Mesenchymal stem cell (in vitro differentiated cells and primary cell): ENCODE measurements around the gene PON2.

Source experiments
- DNase-seq: peaks from one replicate; pipeline ENCODE4 v3.0.0-alpha.2; 2013
- H2AFZ ChIP-seq: one replicate; pipeline ENCODE4 v1.6.1; 2013; ENCODE audit warnings: low read depth, mild to moderate bottlenecking, control low read depth, inconsistent platforms, low read length, moderate library complexity
- H2AK5ac ChIP-seq: 2 replicates; pipeline ENCODE4 v1.6.1; 2013; ENCODE audit warnings: low read length, moderate library complexity, mild to moderate bottlenecking, inconsistent platforms; ENCODE audit not compliant: severe bottlenecking
- H2BK120ac ChIP-seq: one replicate; pipeline ENCODE4 v1.6.1; 2013; ENCODE audit warnings: low read depth, mild to moderate bottlenecking, inconsistent platforms, low read length, moderate library complexity
- H2BK12ac ChIP-seq, 2 experiments: one replicate each; pipeline ENCODE4 v1.6.1; 2013; ENCODE audit warnings: inconsistent platforms in 2 of 2, low read length in 2 of 2, mild to moderate bottlenecking in 2 of 2, moderate library complexity in 2 of 2, control low read depth in 1 of 2
- H2BK15ac ChIP-seq: one replicate; pipeline ENCODE4 v1.6.1; 2013; ENCODE audit warnings: mild to moderate bottlenecking, low read depth, inconsistent platforms; ENCODE audit not compliant: poor library complexity, severe bottlenecking
- H2BK5ac ChIP-seq: 2 replicates; pipeline ENCODE4 v1.6.1; 2013; ENCODE audit warnings: low read depth, mild to moderate bottlenecking, low read length, control low read depth, inconsistent platforms; ENCODE audit not compliant: poor library complexity, severe bottlenecking
- H3K14ac ChIP-seq, 2 experiments: one replicate each; pipeline ENCODE4 v1.6.1; 2013; ENCODE audit warnings: inconsistent platforms in 2 of 2, low read length in 2 of 2, control low read depth in 1 of 2, mild to moderate bottlenecking in 1 of 2, moderate library complexity in 1 of 2
- H3K18ac ChIP-seq, 2 experiments: one replicate each; pipeline ENCODE4 v1.6.1; 2013; ENCODE audit warnings: inconsistent platforms in 2 of 2, low read length in 2 of 2, control low read depth in 1 of 2, low read depth in 1 of 2, mild to moderate bottlenecking in 1 of 2
- H3K23ac ChIP-seq, 2 experiments: one replicate each; pipeline ENCODE4 v1.6.1; 2013; ENCODE audit warnings: inconsistent platforms in 2 of 2, low read length in 2 of 2, mild to moderate bottlenecking in 2 of 2, moderate library complexity in 2 of 2, control low read depth in 1 of 2
- H3K27ac ChIP-seq: 2 replicates; pipeline ENCODE4 v1.5.1; 2013; ENCODE audit warnings: mild to moderate bottlenecking, moderate library complexity, low read length, control low read depth, inconsistent platforms; ENCODE audit not compliant: poor library complexity, severe bottlenecking
- H3K27me3 ChIP-seq, 2 experiments: 2 replicates each; pipeline versions ENCODE4 v1.6.1 to v1.7.0; 2013; ENCODE audit warnings: low read length in 2 of 2, mild to moderate bottlenecking in 2 of 2, moderate library complexity in 2 of 2, control low read depth in 1 of 2, inconsistent platforms in 1 of 2; ENCODE audit not compliant: control insufficient read depth in 1 of 2, insufficient read depth in 1 of 2
- H3K36me3 ChIP-seq, 2 experiments: 2 replicates each; pipeline versions ENCODE4 v1.6.1 to v1.7.0; 2013; ENCODE audit warnings: low read length in 2 of 2, control low read depth in 1 of 2, inconsistent platforms in 1 of 2, low read depth in 1 of 2, mild to moderate bottlenecking in 1 of 2; ENCODE audit not compliant: insufficient read depth in 2 of 2, control insufficient read depth in 1 of 2
- H3K4ac ChIP-seq, 2 experiments: one replicate each; pipeline ENCODE4 v1.6.1; 2013; ENCODE audit warnings: inconsistent platforms in 2 of 2, low read length in 2 of 2, mild to moderate bottlenecking in 2 of 2, moderate library complexity in 2 of 2, control low read depth in 1 of 2, low read depth in 1 of 2
- H3K4me1 ChIP-seq: 2 replicates; pipeline ENCODE4 v1.6.1; 2013; ENCODE audit warnings: low read depth, low read length, control low read depth; ENCODE audit not compliant: control insufficient read depth, insufficient read depth
- H3K4me2 ChIP-seq: 2 replicates; pipeline ENCODE4 v1.6.1; 2013; ENCODE audit warnings: low read length, mild to moderate bottlenecking, inconsistent platforms; ENCODE audit not compliant: poor library complexity, severe bottlenecking
- H3K4me3 ChIP-seq, 2 experiments: 2 replicates each; pipeline versions ENCODE4 v1.5.1 to v1.7.0; 2013; ENCODE audit warnings: low read length in 2 of 2, mild to moderate bottlenecking in 2 of 2, control low read depth in 1 of 2, low read depth in 1 of 2; ENCODE audit not compliant: insufficient read depth in 1 of 2
- H3K79me1 ChIP-seq: replicated peaks from 2 replicates; pipeline ENCODE4 v1.6.1; 2013; ENCODE audit warnings: mild to moderate bottlenecking, control low read depth, low read length, inconsistent platforms; ENCODE audit not compliant: poor library complexity, severe bottlenecking
- H3K9ac ChIP-seq: 2 replicates; pipeline ENCODE4 v1.7.0; 2013; ENCODE audit warnings: mild to moderate bottlenecking, low read length, moderate library complexity
- H3K9me3 ChIP-seq: 2 replicates; pipeline ENCODE4 v1.7.0; 2013; ENCODE audit warnings: mild to moderate bottlenecking, low read length; ENCODE audit not compliant: control insufficient read depth
- H4K8ac ChIP-seq: one replicate; pipeline ENCODE4 v1.6.1; 2013; ENCODE audit warnings: inconsistent platforms, mild to moderate bottlenecking, low read length, moderate library complexity
- H4K91ac ChIP-seq: one replicate; pipeline ENCODE4 v1.6.1; 2013; ENCODE audit warnings: mild to moderate bottlenecking, low read length, inconsistent platforms
- WGBS: methylation state at CpG from one replicate; pipeline ENCODE4 v1.1.7; 2013; ENCODE audit warnings: mixed read lengths; 5-methylcytosine and 5-hydroxymethylcytosine counted together

PON2 gene

DNA sequence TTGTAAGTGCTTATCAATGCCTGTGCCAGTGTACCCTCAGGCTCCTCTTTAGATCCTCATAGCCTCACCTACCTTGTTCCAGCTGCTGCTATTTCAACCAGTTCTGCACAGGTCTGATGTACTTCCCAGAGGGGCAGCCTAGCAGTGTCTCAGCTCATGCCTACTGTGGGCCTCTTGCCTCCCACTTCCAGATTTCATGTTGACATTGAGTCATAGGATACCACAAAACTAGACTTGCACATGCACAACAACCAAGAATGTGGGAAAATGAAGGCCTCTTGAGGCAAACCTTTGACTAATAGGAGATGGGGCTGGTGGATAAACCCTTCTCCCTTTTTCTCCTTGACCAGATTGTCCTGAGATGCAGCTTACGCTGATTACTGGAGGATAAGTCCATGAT, 69.7 kb downstream of the PON2 start:
- no peak overlapping the region for H2AK5ac ChIP-seq
- no peak overlapping the region for H3K14ac ChIP-seq
- H3K4me1 ChIP-seq: no peaks in the 10 kb centered on the region
- no peak overlapping the region for H3K23ac ChIP-seq
- H3K4me2 ChIP-seq: no peak overlapping the region
- no peak overlapping the region for H3K4ac ChIP-seq
- no peaks in the 10 kb centered on the region for H3K9me3 ChIP-seq
- no peaks in the 10 kb centered on the region for H3K79me1 ChIP-seq
- H3K9ac ChIP-seq: no peak overlapping the region
- H3K4me3 ChIP-seq: no peak overlapping the region
- WGBS: 89% methylated on average over 1 of the region's 1 CpG
- H2BK120ac ChIP-seq: no peak overlapping the region
- no peaks in the 10 kb centered on the region for H3K36me3 ChIP-seq
- H2BK12ac ChIP-seq: no peak overlapping the region
- no peak for DNase-seq
- no peak overlapping the region for H3K18ac ChIP-seq
- H4K91ac ChIP-seq: no peak overlapping the region
- H3K27ac ChIP-seq: no peak overlapping the region
- no peak overlapping the region for H2AFZ ChIP-seq
- no peak overlapping the region for H2BK15ac ChIP-seq
- H3K27me3 ChIP-seq: no peaks in the 10 kb centered on the region
- H2BK5ac ChIP-seq: no peak overlapping the region
- no peak overlapping the region for H4K8ac ChIP-seq

DNA sequence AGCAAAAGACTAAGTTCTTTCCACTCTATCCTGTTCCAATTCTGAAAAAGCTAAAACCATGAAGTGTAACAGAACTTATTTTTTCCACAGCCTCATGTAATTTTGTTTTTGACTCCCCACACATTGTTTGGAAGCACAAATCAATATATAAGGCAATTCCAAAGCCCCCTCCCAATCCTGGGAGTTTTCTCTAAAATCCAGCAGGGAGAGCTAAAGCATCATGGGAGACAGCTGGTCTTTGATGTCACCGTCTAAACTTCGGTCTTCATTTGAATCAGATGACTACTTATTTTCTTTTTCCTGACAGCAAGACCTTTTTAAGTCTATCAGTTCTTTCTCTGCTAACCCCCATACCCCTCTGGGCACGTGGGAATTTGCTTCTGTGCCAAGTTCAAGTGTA, 77.2 kb downstream of the PON2 start:
- Histone ChIP-seq H4K91ac (no peak overlapping the region), H3K4me1 (no peaks in the 10 kb centered on the region), H3K4me2 (no peak overlapping the region), H2AK5ac (no peak overlapping the region), H4K8ac (no peak overlapping the region), H3K27me3 (no peaks in the 10 kb centered on the region), H3K79me1 (no peaks in the 10 kb centered on the region), H3K4me3 (no peak overlapping the region), H3K23ac (no peak overlapping the region), H2BK5ac (no peak overlapping the region), H3K18ac (no peak overlapping the region), H3K14ac (no peak overlapping the region), H2BK12ac (no peak overlapping the region), H3K27ac (no peak overlapping the region), H2BK120ac (no peak overlapping the region), H3K9ac (no peak overlapping the region), H3K4ac (no peak overlapping the region), H3K9me3 (peaks cover 7% of the 10 kb centered on the region), H3K36me3 (no peaks in the 10 kb centered on the region), H2BK15ac (no peak overlapping the region), H2AFZ (no peak overlapping the region)
- 56% methylated on average over 3 of the region's 3 CpGs for WGBS
- DNase-seq: no peak
